ENCODE measurements around the gene IRF9.

IRF9 gene

GRCh38 chr14:24167469-24168114, 6.5 kb downstream of the IRF9 start:
- DNase-seq (ENCODE audit: low spot score in 2 of 2) (no peak), ATAC-seq (ENCODE audit: low read depth) (no peak)
- Mint-ChIP-seq H3K4me1 (peaks cover 23% of the 10 kb centered on the region), H3K36me3 (peaks cover 38% of the 10 kb centered on the region), H3K27ac (peak overlapping the region; percentile 42), H3K9me3 (no peaks in the 10 kb centered on the region), H3K27me3 (no peaks in the 10 kb centered on the region), H3K4me3 (no peak overlapping the region)

- no peaks in the 10 kb centered on the region for H3K27me3 Mint-ChIP-seq
- ATAC-seq (ENCODE audit: low read depth) (peak; percentile 90), DNase-seq (ENCODE audit: low spot score in 2 of 2) (peak; percentile 56 to 74)
- H3K4me1 Mint-ChIP-seq = peaks cover 22% of the 10 kb centered on the region
- H3K4me3 Mint-ChIP-seq = peak within 1 kb of the TSS; percentile 93
- H3K36me3 Mint-ChIP-seq = peaks cover 16% of the 10 kb centered on the region
- peak within 1 kb of the TSS; percentile 84 for H3K27ac Mint-ChIP-seq
- H3K9me3 Mint-ChIP-seq = no peaks in the 10 kb centered on the region
Measured at GRCh38 chr14:24171422-24172260, 10.6 kb downstream of the IRF9 start, which contains the start of gene REC8. TSS of gene REC8 (plus strand) at chr14:24172080. CDS start at chr14:24172553, 473 bp downstream.

- peaks cover 21% of the 10 kb centered on the region for H3K4me1 Mint-ChIP-seq
- H3K36me3 Mint-ChIP-seq = peaks cover 14% of the 10 kb centered on the region
- H3K9me3 Mint-ChIP-seq = no peaks in the 10 kb centered on the region
- ATAC-seq (ENCODE audit: low read depth) (no peak), DNase-seq (ENCODE audit: low spot score in 2 of 2) (no peak)
- H3K27ac Mint-ChIP-seq = peak overlapping the region; percentile 53
- H3K27me3 Mint-ChIP-seq = no peaks in the 10 kb centered on the region
- peak overlapping the region; percentile 93 for H3K4me3 Mint-ChIP-seq
Measured at GRCh38 chr14:24172261-24172860, 11.3 kb downstream of the IRF9 start.

DNA sequence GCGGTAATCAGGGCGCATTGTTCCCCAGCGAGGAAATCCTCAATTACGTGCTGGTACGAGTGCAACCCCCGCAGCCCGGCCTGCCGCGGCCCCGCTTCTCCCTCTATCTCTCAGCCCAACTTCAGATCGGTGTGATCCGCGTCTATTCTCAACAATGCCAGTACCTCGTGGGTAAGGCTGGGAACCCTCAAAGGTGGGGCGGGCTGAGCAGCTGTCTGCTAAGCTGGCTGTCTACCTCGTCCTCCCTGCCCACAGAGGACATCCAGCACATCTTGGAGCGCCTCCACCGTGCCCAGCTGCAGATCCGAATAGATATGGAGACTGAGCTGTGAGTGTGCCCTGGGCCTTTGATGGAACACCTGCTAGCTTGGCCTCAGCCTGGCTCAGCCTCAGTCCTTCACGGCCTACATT, 11.8 kb downstream of the IRF9 start:
- DNase-seq (ENCODE audit: low spot score in 2 of 2) = no peak
- H3K27me3 Mint-ChIP-seq = no peaks in the 10 kb centered on the region
- H3K36me3 Mint-ChIP-seq = peaks cover 10% of the 10 kb centered on the region

DNA sequence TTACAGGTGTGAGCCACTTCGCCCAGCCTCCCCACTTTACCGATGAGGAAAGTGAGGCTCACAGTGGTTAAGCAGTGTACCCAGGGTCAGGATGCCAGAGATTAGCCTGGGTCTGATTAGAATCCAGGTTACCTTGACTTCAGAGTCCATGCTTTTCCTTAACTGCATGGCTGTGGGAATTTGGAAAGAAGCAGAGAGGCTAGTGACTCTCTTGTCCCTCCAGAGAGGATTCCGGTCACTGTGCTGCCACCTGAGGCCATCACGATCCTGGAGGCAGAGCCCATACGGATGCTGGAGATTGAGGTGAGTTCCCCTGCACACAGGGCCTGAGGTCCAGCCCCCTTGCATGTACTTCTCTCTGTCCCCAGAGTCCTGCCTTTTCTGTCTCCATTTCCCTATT, 15.5 kb downstream of the IRF9 start:
- Mint-ChIP-seq H3K27ac (no peak overlapping the region), H3K9me3 (no peaks in the 10 kb centered on the region), H3K4me1 (peaks cover 15% of the 10 kb centered on the region), H3K27me3 (no peaks in the 10 kb centered on the region), H3K36me3 (peaks cover 7% of the 10 kb centered on the region), H3K4me3 (no peak overlapping the region)
- DNase-seq (ENCODE audit: low spot score in 2 of 2) = no peak
- ATAC-seq (ENCODE audit: low read depth) = no peak

More for the DNA sequence above, 11.8 kb downstream of the IRF9 start:
- Mint-ChIP-seq H3K9me3 (no peaks in the 10 kb centered on the region), H3K4me3 (peak overlapping the region; percentile 93), H3K27ac (peak overlapping the region; percentile 20), H3K4me1 (peaks cover 17% of the 10 kb centered on the region)
- no peak for ATAC-seq (ENCODE audit: low read depth)

- no peak for DNase-seq (ENCODE audit: low spot score in 2 of 2)
- Mint-ChIP-seq H3K27me3 (no peaks in the 10 kb centered on the region), H3K27ac (no peak overlapping the region), H3K4me3 (no peak overlapping the region), H3K4me1 (peaks cover 17% of the 10 kb centered on the region), H3K9me3 (no peaks in the 10 kb centered on the region), H3K36me3 (peaks cover 11% of the 10 kb centered on the region)
- ATAC-seq (ENCODE audit: low read depth) = no peak
Measured at GRCh38 chr14:24177041-24177825, 16.2 kb downstream of the IRF9 start.

- no peak for ATAC-seq (ENCODE audit: low read depth)
- Mint-ChIP-seq H3K36me3 (peaks cover 11% of the 10 kb centered on the region), H3K4me3 (no peak overlapping the region), H3K9me3 (no peaks in the 10 kb centered on the region), H3K4me1 (peaks cover 17% of the 10 kb centered on the region), H3K27me3 (no peaks in the 10 kb centered on the region), H3K27ac (no peak overlapping the region)
- DNase-seq (ENCODE audit: low spot score in 2 of 2) = no peak
Measured at GRCh38 chr14:24177891-24178290, 16.8 kb downstream of the IRF9 start.

DNA sequence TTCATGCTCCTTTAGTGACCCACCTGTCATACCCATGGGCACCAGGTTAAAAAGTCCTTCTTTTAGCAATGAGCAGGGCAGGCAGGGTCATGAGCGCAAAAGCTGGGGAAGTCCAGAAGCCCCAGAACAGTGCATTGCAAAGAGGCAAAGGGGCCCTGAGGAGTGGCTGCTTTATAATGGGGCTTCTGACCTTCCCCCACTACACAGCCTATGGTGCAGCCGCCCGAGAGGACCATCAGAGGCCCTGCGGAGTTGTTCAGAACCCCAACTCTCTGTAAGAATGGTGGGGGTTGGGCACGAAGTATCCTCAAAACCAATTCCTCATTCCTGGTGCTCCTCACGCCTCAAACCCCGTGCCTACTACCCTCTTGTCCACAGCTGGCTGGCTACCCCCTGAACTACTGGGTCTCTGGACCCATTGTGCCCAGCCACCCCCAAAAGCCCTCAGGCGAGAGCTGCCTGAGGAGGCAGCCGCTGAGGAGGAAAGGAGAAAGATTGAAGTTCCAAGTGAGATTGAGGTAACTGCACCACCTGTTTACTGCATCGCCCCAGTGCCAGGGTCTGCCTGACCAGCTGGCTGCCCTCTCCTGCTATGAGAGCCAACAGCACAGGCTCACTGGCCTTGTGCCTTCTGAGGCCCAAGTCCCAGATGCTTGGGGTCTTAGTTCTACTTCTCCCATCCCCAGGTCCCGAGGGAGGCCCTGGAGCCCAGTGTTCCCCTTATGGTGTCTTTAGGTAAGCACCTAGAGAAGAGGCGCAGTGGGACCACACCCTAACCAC, 17.5 kb downstream of the IRF9 start:
- Mint-ChIP-seq H3K4me1 (peaks cover 13% of the 10 kb centered on the region), H3K36me3 (peaks cover 11% of the 10 kb centered on the region), H3K27ac (no peak overlapping the region), H3K4me3 (no peak overlapping the region), H3K27me3 (no peaks in the 10 kb centered on the region), H3K9me3 (no peaks in the 10 kb centered on the region)
- no peak for ATAC-seq (ENCODE audit: low read depth)
- DNase-seq (ENCODE audit: low spot score in 2 of 2) = no peak

DNA sequence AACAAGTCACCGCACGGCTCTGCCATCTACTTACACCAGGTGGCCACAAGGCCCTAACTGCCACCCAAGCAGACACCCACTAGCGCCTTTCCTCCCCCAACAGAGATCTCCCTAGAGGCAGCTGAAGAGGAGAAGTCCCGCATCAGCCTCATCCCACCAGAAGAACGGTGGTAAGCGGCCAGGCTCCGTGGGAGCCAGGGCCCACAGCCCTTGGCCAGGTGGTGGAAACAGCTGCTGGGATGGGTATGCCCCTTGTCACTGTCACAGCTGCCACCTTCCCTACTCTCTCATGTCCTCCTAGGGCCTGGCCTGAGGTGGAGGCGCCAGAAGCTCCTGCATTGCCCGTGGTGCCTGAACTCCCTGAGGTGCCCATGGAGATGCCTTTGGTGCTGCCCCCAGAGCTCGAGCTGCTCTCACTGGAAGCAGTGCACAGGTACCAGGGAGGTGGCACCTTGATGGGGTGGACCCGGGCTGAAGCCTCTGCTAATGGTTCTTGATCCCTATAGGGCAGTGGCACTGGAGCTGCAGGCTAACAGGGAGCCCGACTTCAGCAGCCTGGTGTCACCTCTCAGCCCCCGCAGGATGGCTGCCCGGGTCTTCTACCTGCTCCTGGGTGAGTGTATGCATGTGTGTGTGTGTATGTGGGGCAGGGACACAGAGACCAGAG, 18.4 kb downstream of the IRF9 start:
- ATAC-seq (ENCODE audit: low read depth) (no peak), DNase-seq (ENCODE audit: low spot score in 2 of 2) (no peak)
- H3K27ac Mint-ChIP-seq = no peak overlapping the region
- H3K9me3 Mint-ChIP-seq = no peaks in the 10 kb centered on the region
- H3K4me3 Mint-ChIP-seq = no peak overlapping the region
- peaks cover 11% of the 10 kb centered on the region for H3K36me3 Mint-ChIP-seq
- no peaks in the 10 kb centered on the region for H3K27me3 Mint-ChIP-seq
- peaks cover 12% of the 10 kb centered on the region for H3K4me1 Mint-ChIP-seq

- Mint-ChIP-seq H3K4me3 (no peak overlapping the region), H3K36me3 (peaks cover 13% of the 10 kb centered on the region), H3K4me1 (peaks cover 9% of the 10 kb centered on the region), H3K27me3 (no peaks in the 10 kb centered on the region), H3K9me3 (no peaks in the 10 kb centered on the region), H3K27ac (no peak overlapping the region)
- ATAC-seq (ENCODE audit: low read depth) (no peak), DNase-seq (ENCODE audit: low spot score in 2 of 2) (no peak)
Measured at GRCh38 chr14:24179961-24180796, 19.1 kb downstream of the IRF9 start.

GRCh38 chr14:24181371-24182077, 20.5 kb downstream of the IRF9 start:
- peaks cover 15% of the 10 kb centered on the region for H3K36me3 Mint-ChIP-seq
- DNase-seq (ENCODE audit: low spot score in 2 of 2) = no peak
- H3K4me1 Mint-ChIP-seq = peaks cover 9% of the 10 kb centered on the region
- peak; percentile 6 for ATAC-seq (ENCODE audit: low read depth)
- H3K27me3 Mint-ChIP-seq = no peaks in the 10 kb centered on the region
- no peak overlapping the region for H3K4me3 Mint-ChIP-seq
- H3K9me3 Mint-ChIP-seq = no peaks in the 10 kb centered on the region
- H3K27ac Mint-ChIP-seq = no peak overlapping the region
